MCF 10A (cell line): Measurements from ENCODE around the gene CYTL1. TPM values are rescaled to one million over a fixed set of nuclear protein-coding genes. Genes with fewer than 3 reads are reported as not detected.

ENCODE experiments used
- BruUV-seq: library from RNA; stranded (reverse); fragments of 400-500 nt; replicated peaks from 2 replicates; lab custom pipeline; 2021; lab: Mats Ljungman, UMichigan
- CTCF ChIA-PET: fragments of 300-600 bp; sonication (Branson Sonifier 250); formaldehyde crosslinking; extraction: SDS; loops from one replicate; lab custom pipeline; 2021; ENCODE audit warnings: antibody characterized with exemption, inconsistent platforms; lab: Yijun Ruan, JAX
- POLR2A ChIA-PET: fragments of 300-600, 350-650 bp; sonication (Branson Sonifier 250); formaldehyde crosslinking; extraction: SDS; loops from one replicate; lab custom pipeline; 2020; ENCODE audit warnings: antibody characterized with exemption, inconsistent platforms; lab: Yijun Ruan, JAX
- DNase-seq: peaks from one replicate; pipeline ENCODE4 v3.0.0-alpha.2; 2018; ENCODE audit not compliant: unreplicated experiment
- H3K27ac Mint-ChIP-seq: one replicate; pipeline ENCODE4 v1.8.0; 2022; ENCODE audit warnings: mild to moderate bottlenecking, low read depth, mixed read lengths; ENCODE audit not compliant: unreplicated experiment
- H3K27me3 Mint-ChIP-seq: one replicate; pipeline ENCODE4 v1.8.0; 2022; ENCODE audit warnings: mixed read lengths; ENCODE audit not compliant: insufficient read depth, unreplicated experiment
- H3K36me3 Mint-ChIP-seq: one replicate; pipeline ENCODE4 v1.8.0; 2022; ENCODE audit warnings: mild to moderate bottlenecking, moderate library complexity, mixed read lengths; ENCODE audit not compliant: insufficient read depth, unreplicated experiment
- H3K4me1 Mint-ChIP-seq: one replicate; pipeline ENCODE4 v1.8.0; 2022; ENCODE audit warnings: mixed read lengths; ENCODE audit not compliant: insufficient read depth, unreplicated experiment
- H3K4me3 Mint-ChIP-seq: one replicate; pipeline ENCODE4 v1.8.0; 2022; ENCODE audit warnings: mild to moderate bottlenecking, moderate library complexity, mixed read lengths; ENCODE audit not compliant: unreplicated experiment
- H3K9me3 Mint-ChIP-seq: one replicate; pipeline ENCODE4 v1.8.0; 2022; ENCODE audit warnings: mixed read lengths; ENCODE audit not compliant: unreplicated experiment
- CTCF ChIP-seq: fragments of 200-600 bp; IDR thresholded peaks from one replicate; pipeline ENCODE4 v1.8.0; 2022; ENCODE audit warnings: antibody characterized with exemption, mild to moderate bottlenecking; ENCODE audit not compliant: unreplicated experiment
- intact Hi-C: fragments of 100-400 bp; cut with micrococcal nuclease; formaldehyde crosslinking; loops from 2 replicates; pipeline ENCODE4 v1.14.1; 2022
- total RNA-seq: library from RNA; stranded (reverse); gene quantifications from 2 replicates; pipeline ENCODE4 v1.2.3, GENCODE V29; 2022

CYTL1 gene
- total RNA-seq, 1 experiment from 2014 or later, result not detected

- ChIA-PET POLR2A (interaction anchor here (0.6 kb wide), 1 partner anchor 125 kb away, joined by 3 read pairs; no protein-coding TSS in a partner anchor), CTCF (no interaction called here)
- Mint-ChIP-seq H3K9me3 (peaks cover 10% of the 10 kb centered on the region), H3K4me3 (no peak overlapping the region), H3K36me3 (no peaks in the 10 kb centered on the region), H3K27me3 (no peaks in the 10 kb centered on the region), H3K4me1 (peaks cover 12% of the 10 kb centered on the region), H3K27ac (no peak overlapping the region)
- intact Hi-C loops, result no loop called here
- no peak for DNase-seq
- no peak for TF ChIP-seq CTCF
- no TSS peak for BruUV-seq
Measured at GRCh38 chr4:4980621-4981230, 38.5 kb downstream of the CYTL1 start.

GRCh38 chr4:4979971-4980370 is 39.3 kb downstream of the CYTL1 start:
- POLR2A ChIA-PET, result no interaction called here
- intact Hi-C loops, result no loop called here
- no peak overlapping the region for H3K27ac Mint-ChIP-seq

GRCh38 chr4:4974727-4975126 is 44.5 kb downstream of the CYTL1 start:
- ChIA-PET POLR2A (no interaction called here), CTCF (interaction anchor here (1.3 kb wide), 1 partner anchor 19 kb away, joined by 7 read pairs; no protein-coding TSS in a partner anchor)
- no peaks in the 10 kb centered on the region for H3K36me3 Mint-ChIP-seq
- BruUV-seq, result no TSS peak
- DNase-seq, result no peak
- TF ChIP-seq CTCF, result no peak
- no peaks in the 10 kb centered on the region for H3K27me3 Mint-ChIP-seq
- H3K4me1 Mint-ChIP-seq, result no peaks in the 10 kb centered on the region
- intact Hi-C loops, result no loop called here
- no peak overlapping the region for H3K27ac Mint-ChIP-seq
- H3K4me3 Mint-ChIP-seq, result no peak overlapping the region
- H3K9me3 Mint-ChIP-seq, result peaks cover 8% of the 10 kb centered on the region

More at GRCh38 chr4:4979971-4980370, 39.3 kb downstream of the CYTL1 start:
- no peak for DNase-seq
- no peaks in the 10 kb centered on the region for H3K36me3 Mint-ChIP-seq
- no peaks in the 10 kb centered on the region for H3K27me3 Mint-ChIP-seq
- no peak overlapping the region for H3K4me3 Mint-ChIP-seq
- H3K4me1 Mint-ChIP-seq, result peaks cover 12% of the 10 kb centered on the region
- CTCF ChIA-PET, result no interaction called here
- BruUV-seq, result no TSS peak
- no peak for TF ChIP-seq CTCF
- peaks cover 8% of the 10 kb centered on the region for H3K9me3 Mint-ChIP-seq

- H3K27ac Mint-ChIP-seq, result no peak overlapping the region
- H3K4me1 Mint-ChIP-seq, result peaks cover 8% of the 10 kb centered on the region
- no peaks in the 10 kb centered on the region for H3K36me3 Mint-ChIP-seq
- no peak overlapping the region for H3K4me3 Mint-ChIP-seq
- intact Hi-C loops, result no loop called here
- DNase-seq, result no peak
- BruUV-seq, result no TSS peak
- ChIA-PET CTCF (no interaction called here), POLR2A (no interaction called here)
- peaks cover 8% of the 10 kb centered on the region for H3K9me3 Mint-ChIP-seq
- no peaks in the 10 kb centered on the region for H3K27me3 Mint-ChIP-seq
- TF ChIP-seq CTCF, result no peak
Measured at GRCh38 chr4:4971796-4972195, 47.5 kb downstream of the CYTL1 start.
